ENCODE measurements around the gene ADAM17. TPM values are rescaled to one million over a fixed set of nuclear protein-coding genes. Genes with fewer than 3 reads are reported as not detected.
"Not testable (repeated sequence)": the region's sequence is repeated elsewhere in the genome, so short reads cannot be mapped to it uniquely, and the experiment has no call there.

ADAM17 gene
- total RNA-seq, 1 donor from 2014 or later, result 28.1 TPM

DNA sequence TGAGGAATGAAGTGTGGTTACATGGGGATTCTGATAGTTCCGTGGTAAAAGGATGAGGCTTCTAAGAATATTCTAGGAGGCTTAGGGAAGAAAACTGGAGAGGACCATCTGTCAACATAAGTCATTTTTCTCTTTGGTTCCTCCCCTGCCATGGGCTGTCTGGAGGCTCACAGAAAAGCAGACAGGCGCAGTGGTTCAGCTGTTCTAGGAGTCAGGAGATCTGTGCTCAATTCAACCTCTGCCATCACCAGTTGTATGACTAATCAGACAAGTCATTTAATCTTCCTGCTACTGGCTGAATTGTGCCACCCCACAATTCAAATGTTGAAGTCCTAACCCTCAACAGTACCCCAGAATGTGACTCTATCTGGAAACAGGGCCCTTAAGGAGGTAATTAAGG is 36.4 kb downstream of the ADAM17 start:
- no peak for DNase-seq (ENCODE audit: low read depth)
- TF ChIP-seq, protein P1, sequence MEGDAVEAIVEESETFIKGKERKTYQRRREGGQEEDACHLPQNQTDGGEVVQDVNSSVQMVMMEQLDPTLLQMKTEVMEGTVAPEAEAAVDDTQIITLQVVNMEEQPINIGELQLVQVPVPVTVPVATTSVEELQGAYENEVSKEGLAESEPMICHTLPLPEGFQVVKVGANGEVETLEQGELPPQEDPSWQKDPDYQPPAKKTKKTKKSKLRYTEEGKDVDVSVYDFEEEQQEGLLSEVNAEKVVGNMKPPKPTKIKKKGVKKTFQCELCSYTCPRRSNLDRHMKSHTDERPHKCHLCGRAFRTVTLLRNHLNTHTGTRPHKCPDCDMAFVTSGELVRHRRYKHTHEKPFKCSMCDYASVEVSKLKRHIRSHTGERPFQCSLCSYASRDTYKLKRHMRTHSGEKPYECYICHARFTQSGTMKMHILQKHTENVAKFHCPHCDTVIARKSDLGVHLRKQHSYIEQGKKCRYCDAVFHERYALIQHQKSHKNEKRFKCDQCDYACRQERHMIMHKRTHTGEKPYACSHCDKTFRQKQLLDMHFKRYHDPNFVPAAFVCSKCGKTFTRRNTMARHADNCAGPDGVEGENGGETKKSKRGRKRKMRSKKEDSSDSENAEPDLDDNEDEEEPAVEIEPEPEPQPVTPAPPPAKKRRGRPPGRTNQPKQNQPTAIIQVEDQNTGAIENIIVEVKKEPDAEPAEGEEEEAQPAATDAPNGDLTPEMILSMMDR (conservative IDR thresholded peaks at IDR 0.05; ENCODE audit: low read depth, low read length), result no peak
- no peak overlapping the region for H3K4me3 ChIP-seq (ENCODE audit: low read depth, low read length)

DNA sequence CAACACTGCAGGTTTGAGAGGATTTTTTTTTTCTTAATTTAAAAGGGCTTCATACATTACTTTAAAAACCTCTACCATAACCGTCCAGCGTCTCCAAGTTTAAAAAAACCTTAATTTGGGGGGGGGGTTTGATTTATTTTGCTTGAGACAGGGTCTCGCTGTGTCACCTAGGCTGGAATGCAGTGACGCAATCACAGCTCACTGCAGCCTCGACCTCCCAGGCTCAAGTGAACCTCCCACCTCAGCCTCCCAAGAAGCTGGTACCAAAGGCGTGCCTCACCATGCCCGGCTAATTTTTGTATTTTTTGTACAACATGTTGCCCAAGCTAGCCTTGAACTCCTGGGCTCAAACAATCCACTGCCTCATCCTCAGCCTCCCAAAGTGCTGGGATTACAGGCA is 36.9 kb downstream of the ADAM17 start:
- no peak for DNase-seq (ENCODE audit: low read depth)
- no peak overlapping the region for H3K4me3 ChIP-seq (ENCODE audit: low read depth, low read length)
- TF ChIP-seq, protein P1 (conservative IDR thresholded peaks at IDR 0.05; ENCODE audit: low read depth, low read length), result no peak

DNA sequence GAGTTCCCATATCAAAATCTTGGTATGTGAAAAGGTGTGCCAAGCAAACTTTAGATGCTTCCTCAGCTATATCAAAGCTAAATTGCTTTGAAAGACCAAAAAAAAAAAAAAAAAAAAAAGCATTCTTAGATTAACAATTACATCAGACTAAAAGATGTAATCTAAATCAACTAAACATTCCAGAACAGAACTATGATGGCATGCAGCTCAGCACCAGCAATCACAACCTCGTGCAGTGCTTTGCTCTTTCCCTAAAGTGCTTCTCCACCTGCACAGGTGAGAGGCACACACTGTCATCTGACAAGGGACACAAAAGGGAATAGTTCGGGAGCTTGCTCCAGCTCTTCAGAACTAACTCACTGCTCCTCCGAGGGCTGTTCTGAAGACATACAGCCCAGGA is 37.5 kb downstream of the ADAM17 start:
- H3K4me3 ChIP-seq (ENCODE audit: low read depth, low read length), result no peak overlapping the region
- TF ChIP-seq, protein P1 (conservative IDR thresholded peaks at IDR 0.05; ENCODE audit: low read depth, low read length), result no peak
- DNase-seq (ENCODE audit: low read depth), result no peak

DNA sequence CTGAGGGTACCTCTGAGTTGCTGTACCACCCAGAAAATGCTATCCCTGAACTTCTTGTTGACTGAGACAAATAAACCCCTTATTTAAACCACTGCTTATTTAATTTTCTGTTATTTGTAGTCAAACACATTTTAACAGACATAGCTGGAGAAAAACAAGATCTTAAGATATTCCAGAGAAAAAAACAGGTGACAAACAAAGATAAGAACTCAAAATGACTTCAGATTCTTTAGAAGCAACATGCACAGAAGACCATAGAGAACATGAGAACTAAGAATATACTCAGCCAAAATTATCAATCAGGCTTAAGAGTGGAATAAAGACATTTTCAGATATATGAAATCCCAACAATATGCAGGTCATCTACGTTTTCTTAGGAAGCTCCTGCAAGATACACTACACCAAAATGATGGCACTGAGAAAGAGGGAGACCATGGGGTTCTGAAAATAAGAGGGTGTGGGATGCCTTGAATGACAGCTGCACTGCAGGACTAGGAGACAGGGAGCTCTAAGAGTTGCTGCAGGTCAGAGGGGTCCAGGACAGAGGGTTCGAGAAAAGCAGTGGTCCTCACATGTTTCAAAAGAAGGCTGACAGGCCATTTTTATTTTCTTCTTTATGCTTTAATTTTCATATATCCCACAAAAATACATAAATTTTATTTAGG is 38.4 kb downstream of the ADAM17 start:
- no peak overlapping the region for H3K4me3 ChIP-seq (ENCODE audit: low read depth, low read length)
- TF ChIP-seq, protein P1 (conservative IDR thresholded peaks at IDR 0.05; ENCODE audit: low read depth, low read length), result no peak
- no peak for DNase-seq (ENCODE audit: low read depth)

DNA sequence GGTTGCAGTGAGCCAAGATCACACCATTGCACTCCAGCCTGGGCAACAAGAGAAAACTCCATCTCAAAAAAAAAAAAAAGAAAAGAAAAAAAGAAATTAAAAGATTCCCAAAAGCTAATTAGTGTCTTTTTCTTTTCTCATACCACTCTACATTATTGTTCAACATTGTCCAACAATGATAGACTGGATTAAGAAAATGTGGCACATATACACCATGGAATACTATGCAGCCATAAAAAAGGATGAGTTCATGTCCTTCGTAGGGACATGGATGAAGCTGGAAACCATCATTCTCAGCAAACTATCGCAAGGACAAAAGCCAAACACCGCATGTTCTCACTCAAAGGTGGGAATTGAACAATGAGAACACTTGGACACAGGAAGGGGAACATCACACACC is 41.7 kb downstream of the ADAM17 start:
- H3K4me3 ChIP-seq (ENCODE audit: low read depth, low read length); DNase-seq (ENCODE audit: low read depth): not testable (repeated sequence)

DNA sequence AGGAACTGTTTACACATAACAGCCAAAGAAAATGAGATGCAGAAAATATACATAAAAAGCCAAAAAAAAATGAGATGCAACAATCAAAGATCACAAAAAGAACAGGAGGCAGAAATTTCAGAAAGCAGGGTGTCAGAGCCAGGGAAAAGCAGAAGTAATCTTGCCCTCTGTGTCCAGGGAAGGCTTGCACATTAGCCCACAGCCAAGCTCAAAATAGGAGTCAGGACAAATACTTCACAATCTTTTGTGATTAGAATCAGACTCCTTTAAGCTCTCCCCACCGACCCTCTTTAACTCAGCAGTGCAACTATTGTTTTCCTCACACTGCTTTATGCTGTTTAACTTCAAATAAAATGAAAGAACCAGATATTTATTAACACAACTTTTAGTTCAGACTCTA is 46.7 kb downstream of the ADAM17 start:
- H3K4me3 ChIP-seq (ENCODE audit: low read depth, low read length), result no peak overlapping the region
- DNase-seq (ENCODE audit: low read depth), result no peak
- TF ChIP-seq, protein P1 (conservative IDR thresholded peaks at IDR 0.05; ENCODE audit: low read depth, low read length), result no peak

DNA sequence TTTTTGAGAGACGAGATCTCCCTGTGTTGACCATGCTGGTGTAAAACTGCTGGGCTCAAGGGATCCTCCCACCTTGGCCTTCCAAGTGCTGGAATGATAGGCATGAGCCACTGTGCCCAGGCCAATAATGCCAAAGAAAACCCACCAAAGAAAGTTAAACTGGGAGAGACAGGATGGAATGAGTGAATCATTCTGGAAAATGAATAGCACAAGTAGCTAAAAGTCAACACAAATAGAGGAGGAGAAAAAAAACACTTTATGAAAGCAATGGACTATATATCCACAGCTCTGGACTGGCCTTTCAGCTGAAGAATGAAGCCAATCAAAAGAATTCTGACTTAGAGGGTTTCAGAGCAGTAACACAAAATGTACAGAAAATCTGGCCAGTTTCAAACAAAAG is 57.4 kb downstream of the ADAM17 start:
- H3K4me3 ChIP-seq (ENCODE audit: low read depth, low read length), result no peak overlapping the region
- TF ChIP-seq, protein P1 (conservative IDR thresholded peaks at IDR 0.05; ENCODE audit: low read depth, low read length), result no peak
- DNase-seq (ENCODE audit: low read depth), result no peak
